ENCODE results near the gene FAM180A.

GRCh38 chr7:135712182-135712782 is 36.3 kb downstream of the FAM180A start:
- TF ChIP-seq CTCF (IDR thresholded peaks at IDR 0.05; ENCODE audit: insufficient read depth, low read length): no peak
- TF ChIP-seq POLR2AphosphoS5 (IDR thresholded peaks at IDR 0.05; ENCODE audit: low read depth): no peak

Data from HL-60 (cell line).